Measurements from ENCODE around the gene OR51F2.
"Not testable (repeated sequence)": the region's sequence is repeated elsewhere in the genome, so short reads cannot be mapped to it uniquely, and the experiment has no call there.

Gene OR51F2, protein sequence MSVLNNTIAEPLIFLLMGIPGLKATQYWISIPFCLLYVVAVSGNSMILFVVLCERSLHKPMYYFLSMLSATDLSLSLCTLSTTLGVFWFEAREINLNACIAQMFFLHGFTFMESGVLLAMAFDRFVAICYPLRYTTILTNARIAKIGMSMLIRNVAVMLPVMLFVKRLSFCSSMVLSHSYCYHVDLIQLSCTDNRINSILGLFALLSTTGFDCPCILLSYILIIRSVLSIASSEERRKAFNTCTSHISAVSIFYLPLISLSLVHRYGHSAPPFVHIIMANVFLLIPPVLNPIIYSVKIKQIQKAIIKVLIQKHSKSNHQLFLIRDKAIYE

DNA sequence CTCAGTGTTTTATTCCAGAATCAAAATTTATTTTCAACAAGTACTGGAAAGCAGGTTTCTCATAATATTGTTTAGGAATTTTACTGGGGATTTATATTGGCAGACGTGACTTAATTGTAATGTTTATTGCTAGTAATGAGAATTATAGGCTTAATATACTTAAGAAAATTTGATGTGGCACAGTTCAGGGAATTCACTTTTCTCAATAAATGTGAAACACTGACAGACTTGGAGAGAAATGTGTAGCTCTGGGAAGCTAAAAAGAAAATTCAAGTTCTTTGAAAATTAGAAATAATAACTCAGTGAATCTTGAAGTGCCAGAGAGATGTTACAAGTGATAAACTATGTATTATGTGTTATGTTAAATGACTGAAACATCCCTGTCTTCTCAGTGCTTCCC is at the start of gene OR51F2:
Gene OR51F2 (plus strand): TSS at position 301 of the 400 bp plus-strand sequence. CDS start 101 bp downstream, outside the sequence.
- no peak for DNase-seq (ENCODE audit: low read depth)
- H3K4me3 ChIP-seq (replicated peaks; ENCODE audit: low read depth, low read length): no peak within 1 kb of the TSS
- TF ChIP-seq, protein P1, sequence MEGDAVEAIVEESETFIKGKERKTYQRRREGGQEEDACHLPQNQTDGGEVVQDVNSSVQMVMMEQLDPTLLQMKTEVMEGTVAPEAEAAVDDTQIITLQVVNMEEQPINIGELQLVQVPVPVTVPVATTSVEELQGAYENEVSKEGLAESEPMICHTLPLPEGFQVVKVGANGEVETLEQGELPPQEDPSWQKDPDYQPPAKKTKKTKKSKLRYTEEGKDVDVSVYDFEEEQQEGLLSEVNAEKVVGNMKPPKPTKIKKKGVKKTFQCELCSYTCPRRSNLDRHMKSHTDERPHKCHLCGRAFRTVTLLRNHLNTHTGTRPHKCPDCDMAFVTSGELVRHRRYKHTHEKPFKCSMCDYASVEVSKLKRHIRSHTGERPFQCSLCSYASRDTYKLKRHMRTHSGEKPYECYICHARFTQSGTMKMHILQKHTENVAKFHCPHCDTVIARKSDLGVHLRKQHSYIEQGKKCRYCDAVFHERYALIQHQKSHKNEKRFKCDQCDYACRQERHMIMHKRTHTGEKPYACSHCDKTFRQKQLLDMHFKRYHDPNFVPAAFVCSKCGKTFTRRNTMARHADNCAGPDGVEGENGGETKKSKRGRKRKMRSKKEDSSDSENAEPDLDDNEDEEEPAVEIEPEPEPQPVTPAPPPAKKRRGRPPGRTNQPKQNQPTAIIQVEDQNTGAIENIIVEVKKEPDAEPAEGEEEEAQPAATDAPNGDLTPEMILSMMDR (IDR thresholded peaks at IDR 0.05; ENCODE audit: low read length, missing control alignments): no peak

DNA sequence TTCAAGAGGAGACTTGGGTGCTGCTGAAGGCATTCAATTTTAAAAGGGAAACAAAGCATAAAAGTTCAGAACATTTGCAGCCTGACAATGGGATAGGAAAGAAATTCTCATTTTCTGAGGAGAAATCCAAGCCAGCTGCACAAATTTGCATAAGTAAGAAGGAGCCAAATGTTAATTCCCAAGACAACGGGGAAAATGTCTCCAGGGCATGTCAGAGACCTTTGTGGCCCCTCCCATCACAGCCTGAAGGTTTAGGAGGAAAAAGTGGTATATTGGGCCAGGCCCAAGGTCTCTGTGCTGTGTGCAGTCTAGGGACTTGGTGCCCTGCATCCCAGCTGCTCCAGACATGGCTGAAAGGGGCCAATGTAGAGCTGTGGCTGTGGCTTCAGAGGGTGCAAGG is 38.7 kb upstream of the OR51F2 start:
- TF ChIP-seq, protein P1 (IDR thresholded peaks at IDR 0.05; ENCODE audit: low read length, missing control alignments): no peak
- no peak for DNase-seq (ENCODE audit: low read depth)
- no peak overlapping the region for H3K4me3 ChIP-seq (replicated peaks; ENCODE audit: low read depth, low read length)

DNA sequence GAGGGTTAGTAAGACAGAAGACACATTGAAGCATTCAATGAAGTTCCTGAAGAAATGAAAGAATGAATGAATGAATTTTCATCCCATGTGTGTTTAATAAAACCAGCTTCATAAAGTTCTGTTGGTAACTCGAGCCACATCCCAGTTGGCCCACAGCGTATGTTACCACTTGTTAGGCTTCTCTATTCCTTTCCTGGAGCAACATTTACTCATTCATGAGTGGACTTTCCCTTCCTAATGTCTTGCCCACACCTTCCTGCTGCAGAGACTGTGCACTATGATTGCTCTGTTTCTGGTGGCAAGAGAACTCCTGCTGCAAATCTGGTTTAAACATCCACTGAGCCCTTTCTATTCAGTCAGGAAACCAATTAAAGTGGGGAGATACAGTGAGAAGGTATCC is 23.9 kb upstream of the OR51F2 start:
- H3K4me3 ChIP-seq (replicated peaks; ENCODE audit: low read depth, low read length): no peak overlapping the region
- TF ChIP-seq, protein P1 (IDR thresholded peaks at IDR 0.05; ENCODE audit: low read length, missing control alignments): no peak
- DNase-seq (ENCODE audit: low read depth): no peak

GRCh38 chr11:4798427-4799183 is 22.5 kb upstream of the OR51F2 start:
- TF ChIP-seq, protein P1 (IDR thresholded peaks at IDR 0.05; ENCODE audit: low read length, missing control alignments): no peak
- no peak for DNase-seq (ENCODE audit: low read depth)
- no peak overlapping the region for H3K4me3 ChIP-seq (replicated peaks; ENCODE audit: low read depth, low read length)

DNA sequence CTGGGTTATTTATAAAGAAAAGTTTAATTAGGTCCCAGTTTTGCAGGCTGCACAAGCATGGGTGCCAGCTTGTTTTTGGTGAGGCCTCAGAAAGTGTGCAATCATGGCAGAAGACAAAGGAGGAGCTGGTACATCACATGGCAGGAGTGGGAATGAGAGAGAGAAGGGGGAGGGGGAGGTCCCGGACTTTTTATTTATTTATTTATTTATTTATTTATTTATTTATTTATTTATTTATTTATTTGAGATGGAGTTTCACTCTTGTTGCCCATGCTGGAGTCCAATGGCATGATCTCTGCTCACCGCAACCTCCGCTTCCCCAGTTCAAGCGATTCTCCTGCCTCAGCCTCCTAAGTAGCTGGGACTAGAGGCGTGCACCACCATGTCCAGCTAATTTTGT is 19.8 kb upstream of the OR51F2 start:
- H3K4me3 ChIP-seq (replicated peaks; ENCODE audit: low read depth, low read length); DNase-seq (ENCODE audit: low read depth): not testable (repeated sequence)

- no peak within 1 kb of the TSS for H3K4me3 ChIP-seq (replicated peaks; ENCODE audit: low read depth, low read length)
- TF ChIP-seq, protein P1 (IDR thresholded peaks at IDR 0.05; ENCODE audit: low read length, missing control alignments): no peak
Measured at GRCh38 chr11:4804280-4804679, 16.8 kb upstream of the OR51F2 start, which contains the start of gene OR52R1. Gene OR52R1, minus strand, starts transcription at chr11:4804380. Its CDS starts 0 bp downstream, at chr11:4804380.

GRCh38 chr11:4808476-4808875 is 12.6 kb upstream of the OR51F2 start:
- TF ChIP-seq, protein P1 (IDR thresholded peaks at IDR 0.05; ENCODE audit: low read length, missing control alignments): no peak
- no peak for DNase-seq (ENCODE audit: low read depth)
- no peak overlapping the region for H3K4me3 ChIP-seq (replicated peaks; ENCODE audit: low read depth, low read length)

More at GRCh38 chr11:4804280-4804679, 16.8 kb upstream of the OR51F2 start, which contains the start of gene OR52R1:
- DNase-seq (ENCODE audit: low read depth): no peak

Data from fibroblast of pulmonary artery (primary cell).